Measurements from ENCODE around the gene NLRC3.

The NLRC3 gene

GRCh38 chr16:3580251-3580651, 3.0 kb upstream of the NLRC3 start:
- DNase-seq (ENCODE audit: insufficient read length, low spot score) = no peak
- peak; percentile 68 for FAIRE-seq

- FAIRE-seq (no peak), DNase-seq (ENCODE audit: insufficient read length, low spot score) (no peak)
Observed at GRCh38 chr16:3579776-3580175, 2.6 kb upstream of the NLRC3 start.

GRCh38 chr16:3578610-3579551, 1.7 kb upstream of the NLRC3 start:
- FAIRE-seq (peak; percentile 91), DNase-seq (ENCODE audit: insufficient read length, low spot score) (peak; percentile 76)

- no peak for DNase-seq (ENCODE audit: insufficient read length, low spot score)
- peak; percentile 80 for FAIRE-seq
Observed at GRCh38 chr16:3578121-3578520, 918 bp upstream of the NLRC3 start.

GRCh38 chr16:3576211-3576610, 992 bp downstream of the NLRC3 start:
- DNase-seq (ENCODE audit: insufficient read length, low spot score) (no peak), FAIRE-seq (no peak)

- DNase-seq (ENCODE audit: insufficient read length, low spot score) (no peak), FAIRE-seq (no peak)
Observed at GRCh38 chr16:3575491-3575890, 1.7 kb downstream of the NLRC3 start.

GRCh38 chr16:3574195-3574594, 3.0 kb downstream of the NLRC3 start:
- DNase-seq (ENCODE audit: insufficient read length, low spot score) = no peak
- no peak for FAIRE-seq

- DNase-seq (ENCODE audit: insufficient read length, low spot score) = no peak
- no peak for FAIRE-seq
Observed at GRCh38 chr16:3573146-3573815, 3.9 kb downstream of the NLRC3 start.

GRCh38 chr16:3570420-3571062, 6.7 kb downstream of the NLRC3 start:
- DNase-seq (ENCODE audit: insufficient read length, low spot score) = no peak
- FAIRE-seq = no peak

GRCh38 chr16:3569851-3570250, 7.4 kb downstream of the NLRC3 start:
- FAIRE-seq (no peak), DNase-seq (ENCODE audit: insufficient read length, low spot score) (no peak)

GRCh38 chr16:3566990-3567389, 10.2 kb downstream of the NLRC3 start:
- FAIRE-seq (no peak), DNase-seq (ENCODE audit: insufficient read length, low spot score) (no peak)

- no peak for FAIRE-seq
Observed at GRCh38 chr16:3564889-3565141, 12.4 kb downstream of the NLRC3 start.

GRCh38 chr16:3564130-3564888, 12.9 kb downstream of the NLRC3 start:
- DNase-seq (ENCODE audit: insufficient read length, low spot score) (no peak), FAIRE-seq (no peak)

More at GRCh38 chr16:3564889-3565141, 12.4 kb downstream of the NLRC3 start:
- DNase-seq (ENCODE audit: insufficient read length, low spot score) = no peak

GRCh38 chr16:3562914-3563480, 14.2 kb downstream of the NLRC3 start:
- DNase-seq (ENCODE audit: insufficient read length, low spot score) (no peak), FAIRE-seq (no peak)

GRCh38 chr16:3561626-3562025, 15.6 kb downstream of the NLRC3 start:
- no peak for DNase-seq (ENCODE audit: insufficient read length, low spot score)
- FAIRE-seq = no peak

- no peak for FAIRE-seq
- no peak for DNase-seq (ENCODE audit: insufficient read length, low spot score)
Observed at GRCh38 chr16:3554351-3554928, 22.8 kb downstream of the NLRC3 start.

- no peak for DNase-seq (ENCODE audit: insufficient read length, low spot score)
- peak; percentile 28 for FAIRE-seq
Observed at GRCh38 chr16:3553138-3553923, 23.9 kb downstream of the NLRC3 start.

GRCh38 chr16:3550851-3551847, 26.1 kb downstream of the NLRC3 start:
- DNase-seq (ENCODE audit: insufficient read length, low spot score) = no peak
- FAIRE-seq = no peak

All from GM19239 (cell line).